WTC11 (cell line): ENCODE measurements around the gene PITPNM3. TPM values are rescaled to one million over a fixed set of nuclear protein-coding genes. Genes with fewer than 3 reads are reported as not detected.

Source experiments
- ATAC-seq: fragments of 200-7000 bp; cut with Tn5 transposase; 2 replicates; pipeline ENCODE4 v1.10.0; 2021; ENCODE audit warnings: mild to moderate bottlenecking, moderate library complexity
- CTCF ChIA-PET: fragments of 300-600 bp; sonication (Branson Sonifier 250); formaldehyde crosslinking; loops from one replicate; lab custom pipeline; 2021; ENCODE audit warnings: antibody characterized with exemption; lab: Charles Lee
- POLR2A ChIA-PET: fragments of 350-600 bp; sonication (Branson Sonifier 250); formaldehyde crosslinking; loops from one replicate; lab custom pipeline; 2021; ENCODE audit warnings: antibody characterized with exemption; lab: Charles Lee
- DNase-seq: peaks from one replicate; pipeline ENCODE4 v3.0.0; 2021; ENCODE audit warnings: low spot score
- H3K27ac Mint-ChIP-seq: 2 replicates; pipeline ENCODE4 v1.8.0; 2021; ENCODE audit warnings: mixed read lengths
- H3K27me3 Mint-ChIP-seq: 2 replicates; pipeline ENCODE4 v1.8.0; 2021; ENCODE audit warnings: low read depth, mild to moderate bottlenecking, moderate library complexity, mixed read lengths
- H3K36me3 Mint-ChIP-seq: 2 replicates; pipeline ENCODE4 v1.8.0; 2021; ENCODE audit warnings: mixed read lengths
- H3K4me1 Mint-ChIP-seq: 2 replicates; pipeline ENCODE4 v1.8.0; 2022; ENCODE audit warnings: mixed read lengths
- H3K4me3 Mint-ChIP-seq: 2 replicates; pipeline ENCODE4 v1.8.0; 2021; ENCODE audit warnings: mild to moderate bottlenecking, moderate library complexity, mixed read lengths
- H3K9me3 Mint-ChIP-seq: 2 replicates; pipeline ENCODE4 v1.8.0; 2021; ENCODE audit warnings: mixed read lengths
- AFF4 ChIP-seq: sonication (generic); formaldehyde crosslinking; IDR thresholded peaks from 2 replicates; pipeline ENCODE4 v1.8.1; 2023; ENCODE audit warnings: mild to moderate bottlenecking, missing genetic modification reagents, borderline replicate concordance
- CDX4 ChIP-seq: fragments of 250-450 bp; sonication (Bioruptor Pico); IDR thresholded peaks from 2 replicates; pipeline ENCODE4 v1.9.0; 2021; ENCODE audit warnings: moderate library complexity, mild to moderate bottlenecking, inconsistent platforms, borderline replicate concordance
- CREB1 ChIP-seq: sonication (generic); formaldehyde crosslinking; IDR thresholded peaks from 2 replicates; pipeline ENCODE4 v1.8.0; 2023; ENCODE audit warnings: mild to moderate bottlenecking, missing genetic modification reagents
- ELF4 ChIP-seq: sonication (generic); formaldehyde crosslinking; IDR thresholded peaks from 2 replicates; pipeline ENCODE4 v1.8.1; 2022; ENCODE audit warnings: low read depth, mild to moderate bottlenecking, moderate library complexity, missing genetic modification reagents
- ERG ChIP-seq: fragments of 250-450 bp; sonication (Bioruptor Pico); IDR thresholded peaks from 2 replicates; pipeline ENCODE4 v1.8.0; 2021; ENCODE audit warnings: mild to moderate bottlenecking
- ESRRA ChIP-seq: sonication (generic); formaldehyde crosslinking; IDR thresholded peaks from 2 replicates; pipeline ENCODE4 v1.8.1; 2022; ENCODE audit warnings: mild to moderate bottlenecking, missing genetic modification reagents, borderline replicate concordance
- FOXJ3 ChIP-seq: sonication (generic); formaldehyde crosslinking; IDR thresholded peaks from 2 replicates; pipeline ENCODE4 v1.9.0; 2021; ENCODE audit warnings: missing genetic modification reagents, mild to moderate bottlenecking, borderline replicate concordance
- HMGA2 ChIP-seq: fragments of 250-450 bp; sonication (Bioruptor Pico); IDR thresholded peaks from 2 replicates; pipeline ENCODE4 v1.4.0; 2021; ENCODE audit warnings: mild to moderate bottlenecking, moderate library complexity
- MYBL2 ChIP-seq: sonication (generic); formaldehyde crosslinking; IDR thresholded peaks from 2 replicates; pipeline ENCODE4 v1.8.1; 2023; ENCODE audit warnings: mild to moderate bottlenecking, moderate library complexity, missing genetic modification reagents
- NFE2L1 ChIP-seq: sonication (generic); formaldehyde crosslinking; IDR thresholded peaks from 2 replicates; pipeline ENCODE4 v1.8.1; 2023; ENCODE audit warnings: missing genetic modification reagents
- NR1H2 ChIP-seq: sonication (generic); formaldehyde crosslinking; IDR thresholded peaks from 2 replicates; pipeline ENCODE4 v1.9.0; 2021; ENCODE audit warnings: mild to moderate bottlenecking, moderate library complexity, missing genetic modification reagents
- PREB ChIP-seq: sonication (generic); formaldehyde crosslinking; IDR thresholded peaks from 2 replicates; pipeline ENCODE4 v1.8.1; 2022; ENCODE audit warnings: mild to moderate bottlenecking, missing genetic modification reagents, moderate library complexity, borderline replicate concordance
- RORB ChIP-seq: fragments of 250-450 bp; sonication (Bioruptor Pico); IDR thresholded peaks from 2 replicates; pipeline ENCODE4 v1.9.0; 2021; ENCODE audit warnings: mild to moderate bottlenecking
- TCF7 ChIP-seq: sonication (generic); formaldehyde crosslinking; IDR thresholded peaks from 2 replicates; pipeline ENCODE4 v1.8.0; 2022; ENCODE audit warnings: mild to moderate bottlenecking, low read depth, missing genetic modification reagents, moderate library complexity
- TEAD4 ChIP-seq: sonication (generic); formaldehyde crosslinking; IDR thresholded peaks from 2 replicates; pipeline ENCODE4 v1.8.0; 2022; ENCODE audit warnings: mild to moderate bottlenecking, missing genetic modification reagents
- ZNF232 ChIP-seq: sonication (generic); formaldehyde crosslinking; IDR thresholded peaks from 2 replicates; pipeline ENCODE4 v1.8.0; 2022; ENCODE audit warnings: mild to moderate bottlenecking, missing genetic modification reagents
- ZNF512 ChIP-seq: sonication (generic); formaldehyde crosslinking; IDR thresholded peaks from 2 replicates; pipeline ENCODE4 v1.8.1; 2022; ENCODE audit warnings: missing genetic modification reagents, borderline replicate concordance
- ZNF532 ChIP-seq: fragments of 250-450 bp; sonication (Bioruptor Pico); IDR thresholded peaks from 2 replicates; pipeline ENCODE4 v1.9.0; 2021; ENCODE audit warnings: mild to moderate bottlenecking, borderline replicate concordance
- total RNA-seq: library from RNA; stranded (reverse); gene quantifications from 3 replicates; pipeline ENCODE4 v1.2.3, GENCODE V29; 2021

PITPNM3 gene
- total RNA-seq, 1 experiment from 2014 or later: 2.8 TPM

GRCh38 chr17:6523809-6524355, 32.5 kb downstream of the PITPNM3 start (continued):
- TF ChIP-seq NFE2L1 (CRISPR knock-in tag): no peak
- TF ChIP-seq CDX4 (CRISPR knock-in tag): no peak
- no peak for TF ChIP-seq CREB1 (CRISPR knock-in tag)
- no peak for TF ChIP-seq RORB (CRISPR knock-in tag)
- TF ChIP-seq TCF7 (CRISPR knock-in tag): no peak
- no peak for TF ChIP-seq ERG (CRISPR knock-in tag)

GRCh38 chr17:6523330-6523729, 33.0 kb downstream of the PITPNM3 start:
- DNase-seq (no peak), ATAC-seq (no peak)
- ChIA-PET CTCF (interaction anchor here (0.7 to 1.0 kb wide), 2 partner anchors 50 to 69 kb away, joined by 3 to 4 read pairs; no protein-coding TSS in a partner anchor), POLR2A (no interaction called here)
- Mint-ChIP-seq H3K4me1 (peaks cover 7% of the 10 kb centered on the region), H3K4me3 (no peak overlapping the region), H3K36me3 (peaks cover 5% of the 10 kb centered on the region; the same call in 1 of the 2 replicates), H3K27ac (no peak overlapping the region), H3K9me3 (peaks cover 20% of the 10 kb centered on the region), H3K27me3 (no peaks in the 10 kb centered on the region; the same call in 1 of the 2 replicates)
- no peak for TF ChIP-seq ELF4 (CRISPR knock-in tag)

- Mint-ChIP-seq H3K36me3 (peaks cover 5% of the 10 kb centered on the region; the same call in 1 of the 2 replicates), H3K4me3 (no peak overlapping the region), H3K27ac (no peak overlapping the region), H3K4me1 (peaks cover 7% of the 10 kb centered on the region), H3K9me3 (peaks cover 20% of the 10 kb centered on the region), H3K27me3 (no peaks in the 10 kb centered on the region; the same call in none of the 2 replicates)
- CTCF ChIA-PET: no interaction called here
- POLR2A ChIA-PET: no interaction called here
- no peak for ATAC-seq
- no peak for DNase-seq
- TF ChIP-seq ZNF532 (CRISPR knock-in tag): no peak
- TF ChIP-seq TCF7 (CRISPR knock-in tag): no peak
- TF ChIP-seq ZNF512 (CRISPR knock-in tag): no peak
- TF ChIP-seq ESRRA (CRISPR knock-in tag): no peak
- no peak for TF ChIP-seq ZNF232
- TF ChIP-seq FOXJ3 (CRISPR knock-in tag): no peak
- no peak for TF ChIP-seq NR1H2
- TF ChIP-seq MYBL2 (CRISPR knock-in tag): no peak
- no peak for TF ChIP-seq PREB (CRISPR knock-in tag)
- TF ChIP-seq AFF4 (CRISPR knock-in tag): no peak
- no peak for TF ChIP-seq TEAD4
- TF ChIP-seq HMGA2 (CRISPR knock-in tag): no peak
Measured at GRCh38 chr17:6521586-6521985, 34.8 kb downstream of the PITPNM3 start.
